Erythroblast (primary cell): ENCODE data around the gene SMDT1.
"Not testable (repeated sequence)": the region's sequence is repeated elsewhere in the genome, so short reads cannot be mapped to it uniquely, and the experiment has no call there.

Source experiments
- GATA1 ChIP-seq: IDR thresholded peaks from 2 replicates; pipeline ENCODE4 v1.6.1; 2011; ENCODE audit warnings: low read depth, mild to moderate bottlenecking, control low read depth, low read length, moderate library complexity
- POLR2A ChIP-seq: IDR thresholded peaks from 2 replicates; pipeline ENCODE4 v1.6.1; 2011; ENCODE audit warnings: mild to moderate bottlenecking, low read length

GRCh38 chr22:42071508-42071907, 8.0 kb upstream of the SMDT1 start:
- not testable (repeated sequence) for TF ChIP-seq POLR2A, GATA1
